Lower leg skin (tissue), 4 donors: ENCODE measurements around the gene SPI1. TPM values are rescaled to one million over a fixed set of nuclear protein-coding genes. Genes with fewer than 3 reads are reported as not detected.

Source experiments
- DNase-seq, 2 donors: peaks; one replicate each; pipeline ENCODE4 v3.0.0-alpha.2; 2019; ENCODE audit warnings: low spot score in 2 of 2
- H3K4me3 ChIP-seq: fragments of 200-600 bp; sonication (generic); 2 replicates; pipeline ENCODE4 v1.5.1; 2017; ENCODE audit warnings: mild to moderate bottlenecking, low read depth; ENCODE audit not compliant: poor library complexity, severe bottlenecking
- POLR2A ChIP-seq, 2 donors: fragments of 450-650 bp; IDR thresholded peaks; one replicate each; pipeline ENCODE4 v1.6.1; 2016 to 2017; ENCODE audit warnings: antibody characterized with exemption in 2 of 2, mild to moderate bottlenecking in 1 of 2, moderate library complexity in 1 of 2
- WGBS, 2 donors: methylation state at CpG; one replicate each; pipeline ENCODE4 v1.1.5; 2018; 5-methylcytosine and 5-hydroxymethylcytosine counted together
- intact Hi-C: fragments of 100-400 bp; cut with DNase I; formaldehyde crosslinking; loops from one replicate; pipeline ENCODE4 v1.15.0; 2023; ENCODE audit warnings: low total_unique reads
- total RNA-seq, 4 donors: library from RNA; depleted of rRNA; stranded (reverse); fragments of >200 nt; gene quantifications; one replicate each; pipeline ENCODE4 v1.1.0, GENCODE V29; 2016
- TF ChIP-seq, protein P1 (sequence below), 3 donors: fragments of 450-650 bp; IDR thresholded peaks; one replicate each; pipeline ENCODE4 v1.5.1; 2016; ENCODE audit warnings: antibody characterized with exemption in 3 of 3, mild to moderate bottlenecking in 3 of 3, moderate library complexity in 2 of 3

Gene SPI1
- total RNA-seq, 4 donors from 2014 or later: 7.7 to 13.4 (median 10.6) TPM

DNA sequence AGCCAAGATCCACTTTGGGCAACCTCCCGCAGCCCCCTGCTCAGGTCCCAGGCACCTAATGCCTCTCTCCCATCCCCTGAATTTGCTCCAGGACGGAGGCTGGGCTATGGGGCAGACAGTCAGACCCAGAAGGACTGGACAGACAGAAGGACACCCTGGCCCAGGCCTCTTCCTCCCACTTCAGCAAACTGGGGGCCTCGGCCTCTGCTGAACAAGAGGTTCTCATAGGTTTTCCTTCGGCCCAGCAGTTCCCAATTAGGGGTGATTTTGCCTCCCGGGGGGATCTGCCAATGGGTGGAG is 3.7 kb downstream of the SPI1 start:
- intact Hi-C loops: no loop called here
- DNase-seq: no peak
- 77 to 83% methylated on average over 4 to 5 of the region's 5 CpGs for WGBS, 2 donors
- TF ChIP-seq, protein P1, sequence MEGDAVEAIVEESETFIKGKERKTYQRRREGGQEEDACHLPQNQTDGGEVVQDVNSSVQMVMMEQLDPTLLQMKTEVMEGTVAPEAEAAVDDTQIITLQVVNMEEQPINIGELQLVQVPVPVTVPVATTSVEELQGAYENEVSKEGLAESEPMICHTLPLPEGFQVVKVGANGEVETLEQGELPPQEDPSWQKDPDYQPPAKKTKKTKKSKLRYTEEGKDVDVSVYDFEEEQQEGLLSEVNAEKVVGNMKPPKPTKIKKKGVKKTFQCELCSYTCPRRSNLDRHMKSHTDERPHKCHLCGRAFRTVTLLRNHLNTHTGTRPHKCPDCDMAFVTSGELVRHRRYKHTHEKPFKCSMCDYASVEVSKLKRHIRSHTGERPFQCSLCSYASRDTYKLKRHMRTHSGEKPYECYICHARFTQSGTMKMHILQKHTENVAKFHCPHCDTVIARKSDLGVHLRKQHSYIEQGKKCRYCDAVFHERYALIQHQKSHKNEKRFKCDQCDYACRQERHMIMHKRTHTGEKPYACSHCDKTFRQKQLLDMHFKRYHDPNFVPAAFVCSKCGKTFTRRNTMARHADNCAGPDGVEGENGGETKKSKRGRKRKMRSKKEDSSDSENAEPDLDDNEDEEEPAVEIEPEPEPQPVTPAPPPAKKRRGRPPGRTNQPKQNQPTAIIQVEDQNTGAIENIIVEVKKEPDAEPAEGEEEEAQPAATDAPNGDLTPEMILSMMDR (IDR thresholded peaks at IDR 0.05): no peak
- TF ChIP-seq POLR2A (IDR thresholded peaks at IDR 0.05): no peak
- H3K4me3 ChIP-seq: no peak overlapping the region

GRCh38 chr11:47373876-47374719 is 4.2 kb downstream of the SPI1 start:
- DNase-seq: peak; percentile 63 to 96
- intact Hi-C loops: no loop called here
- WGBS, 2 donors: 23 to 30% methylated on average over 13 to 18 of the region's 19 CpGs
- no peak overlapping the region for H3K4me3 ChIP-seq
- TF ChIP-seq, protein P1 (IDR thresholded peaks at IDR 0.05): peak in 1 of 3 donors; percentile 57
- TF ChIP-seq POLR2A (IDR thresholded peaks at IDR 0.05): no peak

- WGBS, 2 donors: 64 to 83% methylated on average over 7 of the region's 7 CpGs
- TF ChIP-seq POLR2A (IDR thresholded peaks at IDR 0.05): no peak
- TF ChIP-seq, protein P1 (IDR thresholded peaks at IDR 0.05): no peak
- DNase-seq: no peak
- H3K4me3 ChIP-seq: no peak overlapping the region
- intact Hi-C loops: no loop called here
Observed at GRCh38 chr11:47372422-47372821, 5.9 kb downstream of the SPI1 start.

- intact Hi-C loops: no loop called here
- no peak for DNase-seq
- TF ChIP-seq, protein P1 (IDR thresholded peaks at IDR 0.05): no peak
- TF ChIP-seq POLR2A (IDR thresholded peaks at IDR 0.05): no peak
- 44 to 51% methylated on average over 3 of the region's 3 CpGs for WGBS, 2 donors
- H3K4me3 ChIP-seq: no peak overlapping the region
Observed at GRCh38 chr11:47369676-47370075, 8.7 kb downstream of the SPI1 start.

DNA sequence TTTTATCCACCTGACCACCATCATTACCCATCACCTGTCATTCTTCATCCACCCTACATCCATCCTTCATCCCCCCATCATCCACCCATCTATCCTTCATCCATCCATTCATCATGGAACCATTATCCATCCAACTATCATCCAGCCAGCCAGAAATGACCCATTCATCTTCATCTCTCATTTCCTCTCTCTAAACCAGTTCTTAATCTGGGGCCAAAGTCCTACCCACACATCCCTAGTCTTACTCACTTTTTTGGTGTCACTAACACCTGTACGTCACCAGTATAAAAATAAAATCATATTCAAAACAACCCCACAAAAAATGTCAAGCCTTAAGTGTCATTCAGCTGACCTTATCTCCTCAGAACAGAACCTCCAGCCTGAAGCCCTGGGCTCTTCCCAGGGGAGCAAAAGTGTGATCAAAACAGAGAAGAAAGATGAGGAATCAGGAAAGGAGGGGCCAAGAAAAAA is 12.3 kb downstream of the SPI1 start:
- DNase-seq: no peak
- intact Hi-C loops: no loop called here
- no peak overlapping the region for H3K4me3 ChIP-seq
- TF ChIP-seq POLR2A (IDR thresholded peaks at IDR 0.05): no peak
- TF ChIP-seq, protein P1 (IDR thresholded peaks at IDR 0.05): no peak
- WGBS, 2 donors: 80 to 92% methylated on average over 1 of the region's 1 CpG
